ENCODE results near the gene HTRA2. TPM values are rescaled to one million over a fixed set of nuclear protein-coding genes. Genes with fewer than 3 reads are reported as not detected.

Gene HTRA2
- total and polyA plus RNA-seq, 4 donors: 13.3 to 81.8 (median 18.5) TPM

GRCh38 chr2:74500578-74500946 lies 29.2 kb upstream of the HTRA2 start:
- H3K9ac ChIP-seq (ENCODE audit: low read depth in 1 of 2, low read length in 2 of 2): no peak overlapping the region
- H3K4me1 ChIP-seq (ENCODE audit: control insufficient read depth in 4 of 4, insufficient read depth in 4 of 4, low read length in 3 of 4): peaks cover 22 to 84% (median 69%) of the 10 kb centered on the region in 4 donors

More at GRCh38 chr2:74500578-74500946, 29.2 kb upstream of the HTRA2 start:
- no peak for DNase-seq (ENCODE audit: low spot score)
- Histone ChIP-seq H3K4me3 (ENCODE audit: low read depth in 1 of 3, low read length in 3 of 3) (no peak overlapping the region), H3K27me3 (ENCODE audit: control insufficient read depth in 4 of 4, insufficient read depth in 4 of 4, low read length in 3 of 4) (no peaks in the 10 kb centered on the region), H3K9me3 (ENCODE audit: control insufficient read depth in 4 of 4, low read length in 3 of 4) (no peaks in the 10 kb centered on the region), H3K36me3 (ENCODE audit: control insufficient read depth in 4 of 4, insufficient read depth in 3 of 4, low read depth in 1 of 4, low read length in 3 of 4) (peaks cover 0 to 5% (median under 1%) of the 10 kb centered on the region in 4 donors), H3K27ac (ENCODE audit: low read depth in 1 of 2, low read length in 2 of 2) (no peak overlapping the region)
- TF ChIP-seq CTCF (IDR thresholded peaks at IDR 0.05; ENCODE audit: low read depth, low read length, missing input control) (no peak), ZBTB33 (IDR thresholded peaks at IDR 0.05) (no peak), FOXA2 (IDR thresholded peaks at IDR 0.05) (no peak), HNF4G (IDR thresholded peaks at IDR 0.05) (no peak), FOXA1 (IDR thresholded peaks at IDR 0.05) (no peak), ATF3 (IDR thresholded peaks at IDR 0.05) (no peak), REST (IDR thresholded peaks at IDR 0.05) (no peak), MAX (IDR thresholded peaks at IDR 0.05) (no peak)

Data from liver (tissue), 9 donors.